ENCODE results near the gene TRIM63. TPM values are rescaled to one million over a fixed set of nuclear protein-coding genes. Genes with fewer than 3 reads are reported as not detected.

TRIM63 gene
- total and polyA plus RNA-seq, 9 of the 15 experiments (the other 6 are each of a cell fraction or from before 2014, with no cell fraction given): 0.08 to 0.57 (median 0.36) TPM

- TF ChIP-seq ZFPM2 (CRISPR knock-in tag; IDR thresholded peaks at IDR 0.05) (no peak), MEF2D (tag; conservative IDR thresholded peaks at IDR 0.05; ENCODE audit: low read depth) (peak; percentile 92), NRF1 (conservative IDR thresholded peaks at IDR 0.05 in 1 of 2, IDR thresholded peaks at IDR 0.05 in 1 of 2) (no peak), ZNF232 (CRISPR knock-in tag; IDR thresholded peaks at IDR 0.05) (no peak), XRCC5 (IDR thresholded peaks at IDR 0.05; ENCODE audit: low read depth, low read length) (no peak), PML (IDR thresholded peaks at IDR 0.05; ENCODE audit: low read length) (no peak), ZNF263 (CRISPR knock-in tag; IDR thresholded peaks at IDR 0.05; ENCODE audit: borderline replicate concordance) (no peak), CHD2 (IDR thresholded peaks at IDR 0.05; ENCODE audit: low read depth, low read length) (no peak), NFRKB (IDR thresholded peaks at IDR 0.05; ENCODE audit: low read depth) (peak; percentile 62; the same call in 1 of the 2 replicates), POLR2AphosphoS2 (IDR thresholded peaks at IDR 0.05; ENCODE audit: low read length) (no peak), JUNB (CRISPR knock-in tag; conservative IDR thresholded peaks at IDR 0.05) (no peak), ZBTB7A (IDR thresholded peaks at IDR 0.05; ENCODE audit: borderline replicate concordance, control insufficient read depth, low read depth, low read length) (no peak), TRIM28 (IDR thresholded peaks at IDR 0.05) (no peak), ZNF785 (CRISPR knock-in tag; IDR thresholded peaks at IDR 0.05) (no peak), ZKSCAN8 (CRISPR knock-in tag; IDR thresholded peaks at IDR 0.05) (peak; percentile 85), RBM25 (IDR thresholded peaks at IDR 0.05; ENCODE audit: low read depth, low read length, severe bottlenecking) (no peak), ASH1L (IDR thresholded peaks at IDR 0.05; ENCODE audit: borderline replicate concordance, low read depth, partially characterized antibody) (no peak), ZNF197 (CRISPR knock-in tag; IDR thresholded peaks at IDR 0.05; ENCODE audit: low read depth) (peak; percentile 98), HDAC3 (IDR thresholded peaks at IDR 0.05; ENCODE audit: borderline replicate concordance, partially characterized antibody) (no peak), ZNF830 (CRISPR knock-in tag; IDR thresholded peaks at IDR 0.05) (0 out of 2 replicates have a peak, but pooled peaks have one; percentile 66), ZNF76 (CRISPR knock-in tag; IDR thresholded peaks at IDR 0.05; ENCODE audit: borderline replicate concordance) (peak; percentile 84), RAD51 (IDR thresholded peaks at IDR 0.05; ENCODE audit: borderline replicate concordance, low read depth) (peak; percentile 89), ZNF398 (CRISPR knock-in tag; IDR thresholded peaks at IDR 0.05) (no peak; the same call in 1 of the 2 replicates), HOXB6 (CRISPR knock-in tag; IDR thresholded peaks at IDR 0.05; ENCODE audit: borderline replicate concordance) (no peak), KAT2B (IDR thresholded peaks at IDR 0.05; ENCODE audit: low read depth, low read length) (no peak), HINFP (tag; conservative IDR thresholded peaks at IDR 0.05; ENCODE audit: low read depth) (peak; percentile 74; the same call in 1 of the 2 replicates), CEBPB (tag; IDR thresholded peaks at IDR 0.05) (no peak)
These were observed 17.7 kb downstream of the TRIM63 start (continued) for GRCh38 chr1:26049531-26050247.
